ENCODE measurements around the gene PGBD1.

The PGBD1 gene

GRCh38 chr6:28337121-28337520 is 55.7 kb downstream of the PGBD1 start:
- Mint-ChIP-seq H3K4me1 (peaks cover 17% of the 10 kb centered on the region), H3K4me3 (no peak overlapping the region), H3K27ac (no peak overlapping the region), H3K9me3 (peaks cover 9% of the 10 kb centered on the region), H3K36me3 (no peaks in the 10 kb centered on the region)
- ATAC-seq, result no peak
- DNase-seq (ENCODE audit: low spot score in 2 of 2), result peak in 1 of 2 donors; percentile 32

DNA sequence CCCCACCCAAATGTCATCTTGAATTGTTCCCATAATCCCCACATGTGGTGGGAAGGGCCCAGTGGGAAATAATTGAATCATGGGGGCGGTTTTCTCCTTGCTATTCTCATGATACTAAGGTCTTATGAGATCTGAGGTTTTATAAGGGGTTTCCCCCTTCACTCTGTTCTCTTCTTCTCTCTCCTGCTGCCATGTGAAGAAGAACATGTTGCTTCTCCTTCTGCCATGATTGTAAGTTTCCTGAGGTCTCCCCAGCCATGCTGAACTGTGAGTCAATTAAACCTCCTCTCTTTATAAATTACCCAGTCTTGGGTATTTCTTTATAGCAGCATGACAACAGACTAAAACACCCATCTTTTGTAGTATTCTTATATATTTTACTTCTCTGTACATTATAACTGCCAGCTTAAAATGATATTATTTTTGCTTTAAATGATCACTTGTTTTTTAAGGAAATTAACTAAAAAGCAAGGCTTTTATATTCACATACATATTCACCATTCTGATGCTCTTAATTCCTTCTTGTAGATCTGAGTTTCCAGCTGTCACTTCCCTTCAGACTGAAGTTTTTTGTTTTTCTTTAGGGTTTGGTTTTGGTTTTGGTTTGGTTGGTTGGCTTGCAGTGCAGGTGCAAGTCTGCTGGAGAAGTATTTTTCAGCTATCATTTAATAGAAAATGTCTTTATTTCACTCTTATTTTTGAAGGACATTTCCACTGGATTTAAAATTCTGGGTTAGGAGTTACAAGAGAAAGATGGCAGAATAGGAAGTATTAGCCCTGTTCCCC is 59.1 kb downstream of the PGBD1 start:
- H3K4me1 Mint-ChIP-seq, result no peaks in the 10 kb centered on the region
- H3K9me3 Mint-ChIP-seq, result peaks cover 9% of the 10 kb centered on the region
- H3K36me3 Mint-ChIP-seq, result no peaks in the 10 kb centered on the region
- ATAC-seq (no peak), DNase-seq (ENCODE audit: low spot score in 2 of 2) (no peak)
- H3K27ac Mint-ChIP-seq, result no peak overlapping the region
- no peak overlapping the region for H3K4me3 Mint-ChIP-seq

- DNase-seq (ENCODE audit: low spot score in 2 of 2), result peak in 1 of 2 donors; percentile 28
- Mint-ChIP-seq H3K4me1 (no peaks in the 10 kb centered on the region), H3K9me3 (peaks cover 9% of the 10 kb centered on the region), H3K36me3 (no peaks in the 10 kb centered on the region), H3K4me3 (no peak overlapping the region), H3K27ac (no peak overlapping the region)
- ATAC-seq, result no peak
Observed at GRCh38 chr6:28343898-28344677, 62.7 kb downstream of the PGBD1 start.

DNA sequence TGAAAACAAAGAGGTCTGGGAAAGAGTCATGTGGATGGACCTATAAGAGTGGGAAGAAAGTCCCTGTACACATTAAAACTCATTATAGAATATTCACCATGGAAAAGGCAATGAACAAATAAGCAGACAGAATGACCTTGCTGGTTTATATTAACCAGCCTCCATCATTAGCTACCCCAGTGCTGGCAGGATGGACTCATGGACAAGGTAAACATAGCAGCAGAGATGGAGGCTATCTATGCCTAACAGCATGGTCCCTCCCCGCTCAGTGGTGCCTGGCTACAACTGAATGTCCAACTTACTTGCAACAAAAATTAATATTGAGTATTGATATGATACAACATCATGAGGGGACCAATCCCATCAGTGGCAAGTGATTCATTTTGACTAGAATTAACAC is 63.8 kb downstream of the PGBD1 start:
- no peak for ATAC-seq

DNA sequence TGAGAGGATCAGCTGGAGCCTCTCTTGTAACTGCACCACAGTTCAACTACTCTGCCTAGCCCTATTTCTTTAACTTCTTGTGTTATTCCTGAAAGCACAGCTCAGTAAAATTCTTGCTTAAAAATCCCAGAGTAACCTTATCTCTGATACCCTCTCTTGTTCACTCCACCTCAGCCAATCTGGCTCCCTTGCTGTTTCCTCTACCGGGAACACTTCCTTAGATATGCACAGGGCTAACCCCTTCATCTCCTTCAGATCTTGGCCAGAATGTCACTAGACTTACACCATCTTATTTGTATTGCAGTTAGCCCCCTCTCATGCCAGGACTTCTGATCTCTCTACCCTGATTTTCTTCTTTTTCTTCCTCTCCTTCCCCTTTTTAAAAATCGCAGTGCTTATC is 65.7 kb downstream of the PGBD1 start:
- DNase-seq (ENCODE audit: low spot score in 2 of 2) (no peak), ATAC-seq (no peak)
- H3K9me3 Mint-ChIP-seq, result no peaks in the 10 kb centered on the region
- H3K4me1 Mint-ChIP-seq, result peaks cover 26% of the 10 kb centered on the region
- H3K36me3 Mint-ChIP-seq, result peaks cover 4% of the 10 kb centered on the region
- no peak overlapping the region for H3K4me3 Mint-ChIP-seq
- H3K27ac Mint-ChIP-seq, result no peak overlapping the region

More for the DNA sequence above, 63.8 kb downstream of the PGBD1 start:
- Mint-ChIP-seq H3K4me1 (peaks cover 9% of the 10 kb centered on the region), H3K36me3 (peaks cover 4% of the 10 kb centered on the region), H3K9me3 (peaks cover 8% of the 10 kb centered on the region), H3K27ac (no peak overlapping the region), H3K4me3 (no peak overlapping the region)
- no peak for DNase-seq (ENCODE audit: low spot score in 2 of 2)

DNA sequence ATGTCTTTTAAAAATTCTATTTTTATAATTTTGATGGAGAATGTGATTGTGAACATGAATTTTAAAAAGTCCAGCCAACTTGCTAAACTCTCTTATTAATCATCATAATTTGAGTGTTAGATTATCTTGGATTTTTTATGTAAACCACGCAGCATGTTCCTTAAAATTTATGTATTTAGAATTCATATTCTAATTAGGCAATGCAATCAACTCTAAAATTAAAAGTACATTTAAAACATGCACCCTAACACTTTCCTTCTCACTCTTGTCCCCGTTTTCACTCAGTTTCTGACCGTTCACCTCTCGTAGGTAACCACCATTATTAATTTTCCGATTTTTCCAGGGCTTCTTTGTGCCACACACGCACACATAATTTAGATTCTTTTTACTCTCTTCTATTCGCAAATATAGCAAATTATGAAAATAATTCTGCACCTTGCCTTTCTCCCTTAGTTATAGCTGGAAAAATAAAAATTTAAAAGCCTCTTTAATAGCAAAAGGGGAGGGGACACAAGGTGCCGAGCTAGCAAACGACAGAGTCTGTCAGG is 68.0 kb downstream of the PGBD1 start:
- H3K4me1 Mint-ChIP-seq, result peaks cover 26% of the 10 kb centered on the region
- peaks cover 4% of the 10 kb centered on the region for H3K36me3 Mint-ChIP-seq
- peak overlapping the region; percentile 93 for H3K4me3 Mint-ChIP-seq
- ATAC-seq, result no peak
- peak overlapping the region; percentile 92 for H3K27ac Mint-ChIP-seq
- DNase-seq (ENCODE audit: low spot score in 2 of 2), result no peak
- no peaks in the 10 kb centered on the region for H3K9me3 Mint-ChIP-seq

- Mint-ChIP-seq H3K9me3 (no peaks in the 10 kb centered on the region), H3K27ac (peak within 1 kb of the TSS; percentile 92), H3K36me3 (peaks cover 4% of the 10 kb centered on the region), H3K4me1 (peaks cover 26% of the 10 kb centered on the region), H3K4me3 (peak within 1 kb of the TSS; percentile 93)
- ATAC-seq (peak; percentile 100), DNase-seq (ENCODE audit: low spot score in 2 of 2) (peak; percentile 64 to 89)
Observed at GRCh38 chr6:28349892-28350737, 68.7 kb downstream of the PGBD1 start, which contains the start of gene ZKSCAN3. ZKSCAN3 (plus strand) TSS chr6:28349947; CDS start chr6:28359587, 9,640 bp downstream.

- H3K9me3 Mint-ChIP-seq, result no peaks in the 10 kb centered on the region
- DNase-seq (ENCODE audit: low spot score in 2 of 2) (no peak), ATAC-seq (no peak)
- H3K4me3 Mint-ChIP-seq, result peak overlapping the region; percentile 93
- H3K36me3 Mint-ChIP-seq, result peaks cover 4% of the 10 kb centered on the region
- peaks cover 35% of the 10 kb centered on the region for H3K4me1 Mint-ChIP-seq
- peak overlapping the region; percentile 27 for H3K27ac Mint-ChIP-seq
Observed at GRCh38 chr6:28351087-28351486, 69.7 kb downstream of the PGBD1 start.

DNA sequence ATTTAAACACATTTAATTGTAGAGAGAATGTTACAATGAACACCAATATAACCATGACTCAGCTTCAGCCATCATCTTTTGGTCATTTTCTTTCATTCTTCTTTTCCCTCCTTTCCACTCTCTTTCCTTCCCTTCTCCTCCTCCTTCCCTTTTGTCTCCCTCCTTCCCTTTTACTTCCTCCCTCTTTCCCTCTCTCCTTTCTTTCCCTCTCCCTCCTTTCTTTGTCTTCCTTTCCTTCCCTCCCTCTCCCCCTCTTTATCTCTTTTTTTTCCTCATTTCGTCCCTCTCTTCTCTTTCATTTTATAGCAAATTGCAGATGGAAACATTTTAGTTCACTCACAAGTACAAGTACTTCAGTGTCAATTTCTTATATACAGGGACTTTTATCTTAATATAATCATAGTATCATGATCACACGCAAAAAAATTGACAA is 70.1 kb downstream of the PGBD1 start:
- peaks cover 4% of the 10 kb centered on the region for H3K36me3 Mint-ChIP-seq
- peak overlapping the region; percentile 27 for H3K27ac Mint-ChIP-seq
- H3K4me1 Mint-ChIP-seq, result peaks cover 40% of the 10 kb centered on the region
- ATAC-seq (no peak), DNase-seq (ENCODE audit: low spot score in 2 of 2) (no peak)
- H3K4me3 Mint-ChIP-seq, result peak overlapping the region; percentile 93
- H3K9me3 Mint-ChIP-seq, result no peaks in the 10 kb centered on the region

Measured in stimulated activated effector memory CD8-positive, alpha-beta T cell treated with anti-CD3 and anti-CD28 coated beads, Interleukin-12 subunit alpha, Interleukin-12 subunit beta, amount 100 ng/mL, for 72 hours (primary cell).